ENCODE measurements around the gene ZFAND2B. TPM values are rescaled to one million over a fixed set of nuclear protein-coding genes. Genes with fewer than 3 reads are reported as not detected.

ZFAND2B gene
- total RNA-seq, 1 donor from 2014 or later: 49.5 TPM

- no peak for DNase-seq
- no peak overlapping the region for H3K4me3 Mint-ChIP-seq (ENCODE audit: unreplicated experiment)
- H3K4me1 Mint-ChIP-seq (ENCODE audit: low read depth, unreplicated experiment): peaks cover 5% of the 10 kb centered on the region
- no peak for TF ChIP-seq CTCF (IDR thresholded peaks at IDR 0.05; ENCODE audit: partially characterized antibody, unreplicated experiment)
- peaks cover 5% of the 10 kb centered on the region for H3K27me3 Mint-ChIP-seq (ENCODE audit: unreplicated experiment)
- no peak overlapping the region for H3K27ac Mint-ChIP-seq (ENCODE audit: unreplicated experiment)
- H3K36me3 Mint-ChIP-seq (ENCODE audit: unreplicated experiment): no peaks in the 10 kb centered on the region
- peaks cover 16% of the 10 kb centered on the region for H3K9me3 Mint-ChIP-seq (ENCODE audit: unreplicated experiment)
These were observed 3.8 kb downstream of the ZFAND2B start for GRCh38 chr2:219210196-219210885.

- no peak for TF ChIP-seq CTCF (IDR thresholded peaks at IDR 0.05; ENCODE audit: partially characterized antibody, unreplicated experiment)
- no peaks in the 10 kb centered on the region for H3K36me3 Mint-ChIP-seq (ENCODE audit: unreplicated experiment)
These were observed 4.3 kb downstream of the ZFAND2B start for GRCh38 chr2:219210886-219211362.

GRCh38 chr2:219213026-219213415 lies 6.4 kb downstream of the ZFAND2B start:
- H3K9me3 Mint-ChIP-seq (ENCODE audit: unreplicated experiment): peaks cover 12% of the 10 kb centered on the region
- H3K36me3 Mint-ChIP-seq (ENCODE audit: unreplicated experiment): no peaks in the 10 kb centered on the region
- peaks cover 6% of the 10 kb centered on the region for H3K4me1 Mint-ChIP-seq (ENCODE audit: low read depth, unreplicated experiment)
- no peak for TF ChIP-seq CTCF (IDR thresholded peaks at IDR 0.05; ENCODE audit: partially characterized antibody, unreplicated experiment)
- H3K27me3 Mint-ChIP-seq (ENCODE audit: unreplicated experiment): peaks cover 7% of the 10 kb centered on the region
- no peak for DNase-seq
- no peak overlapping the region for H3K27ac Mint-ChIP-seq (ENCODE audit: unreplicated experiment)
- H3K4me3 Mint-ChIP-seq (ENCODE audit: unreplicated experiment): no peak overlapping the region

More at GRCh38 chr2:219210886-219211362, 4.3 kb downstream of the ZFAND2B start:
- DNase-seq: no peak
- Mint-ChIP-seq H3K27ac (ENCODE audit: unreplicated experiment) (no peak overlapping the region), H3K4me3 (ENCODE audit: unreplicated experiment) (no peak overlapping the region), H3K27me3 (ENCODE audit: unreplicated experiment) (peaks cover 5% of the 10 kb centered on the region), H3K4me1 (ENCODE audit: low read depth, unreplicated experiment) (peaks cover 5% of the 10 kb centered on the region), H3K9me3 (ENCODE audit: unreplicated experiment) (peaks cover 14% of the 10 kb centered on the region)

- Mint-ChIP-seq H3K9me3 (ENCODE audit: unreplicated experiment) (peaks cover 12% of the 10 kb centered on the region), H3K36me3 (ENCODE audit: unreplicated experiment) (no peaks in the 10 kb centered on the region), H3K4me3 (ENCODE audit: unreplicated experiment) (no peak overlapping the region), H3K4me1 (ENCODE audit: low read depth, unreplicated experiment) (peaks cover 6% of the 10 kb centered on the region), H3K27me3 (ENCODE audit: unreplicated experiment) (peaks cover 7% of the 10 kb centered on the region), H3K27ac (ENCODE audit: unreplicated experiment) (no peak overlapping the region)
- TF ChIP-seq CTCF (IDR thresholded peaks at IDR 0.05; ENCODE audit: partially characterized antibody, unreplicated experiment): no peak
- no peak for DNase-seq
These were observed 7.0 kb downstream of the ZFAND2B start for GRCh38 chr2:219213486-219214071.

- peaks cover 8% of the 10 kb centered on the region for H3K4me1 Mint-ChIP-seq (ENCODE audit: low read depth, unreplicated experiment)
- H3K36me3 Mint-ChIP-seq (ENCODE audit: unreplicated experiment): no peaks in the 10 kb centered on the region
- H3K27ac Mint-ChIP-seq (ENCODE audit: unreplicated experiment): no peak overlapping the region
- peaks cover 11% of the 10 kb centered on the region for H3K9me3 Mint-ChIP-seq (ENCODE audit: unreplicated experiment)
- TF ChIP-seq CTCF (IDR thresholded peaks at IDR 0.05; ENCODE audit: partially characterized antibody, unreplicated experiment): no peak
- DNase-seq: no peak
- peaks cover 7% of the 10 kb centered on the region for H3K27me3 Mint-ChIP-seq (ENCODE audit: unreplicated experiment)
- no peak overlapping the region for H3K4me3 Mint-ChIP-seq (ENCODE audit: unreplicated experiment)
These were observed 7.6 kb downstream of the ZFAND2B start for GRCh38 chr2:219214141-219214540.

Measured in glutamatergic neuron (in vitro differentiated cells).